Endothelial cell of umbilical vein (primary cell): ENCODE measurements around the gene EPB41L3. TPM values are rescaled to one million over a fixed set of nuclear protein-coding genes. Genes with fewer than 3 reads are reported as not detected.
A peak's percentile ranks its signal among the peaks of the same experiment; 100 is the strongest.

Experiments used
- BruUV-seq: library from RNA; stranded (reverse); fragments of 400-500 nt; replicated peaks from 2 replicates; lab custom pipeline; 2021; lab: Mats Ljungman, UMichigan
- CTCF ChIA-PET: fragments of 300-600, 350-600 bp; sonication (Branson Sonifier 250); formaldehyde crosslinking; loops from one replicate; lab custom pipeline; 2021; ENCODE audit warnings: antibody characterized with exemption, inconsistent platforms; lab: Charles Lee
- POLR2A ChIA-PET: fragments of 300-600, 350-600 bp; sonication (Branson Sonifier 250); formaldehyde crosslinking; loops from one replicate; lab custom pipeline; 2021; ENCODE audit warnings: antibody characterized with exemption, inconsistent platforms; lab: Charles Lee
- DNase-seq: peaks from one replicate; pipeline ENCODE4 v3.0.0-alpha.2; 2011; ENCODE audit warnings: low read depth, low spot score
- FAIRE-seq: peaks from 2 replicates; lab custom pipeline; 2011; peaks lifted over from hg19 to GRCh38; lab: Jason Lieb, UNC
- H2AFZ ChIP-seq: 2 replicates; pipeline ENCODE4 v1.6.0; 2012; ENCODE audit warnings: low read depth, low read length, control low read depth, inconsistent platforms
- H3K27ac ChIP-seq: 2 replicates; pipeline ENCODE4 v1.5.1; 2011; ENCODE audit warnings: low read depth, mild to moderate bottlenecking, control low read depth, low read length, moderate library complexity; ENCODE audit not compliant: insufficient read depth
- H3K27me3 ChIP-seq, 2 experiments: 2 replicates each; pipeline versions ENCODE4 v1.6.0 to v1.6.1; 2011; ENCODE audit warnings: low read length in 2 of 2, mixed read lengths in 1 of 2; ENCODE audit not compliant: control insufficient read depth in 2 of 2, insufficient read depth in 2 of 2
- H3K36me3 ChIP-seq, 2 experiments: 2 replicates in 1 of 2; 3 replicates in 1 of 2; pipeline ENCODE4 v1.5.1; 2011; ENCODE audit warnings: low read length in 2 of 2, mild to moderate bottlenecking in 1 of 2, moderate library complexity in 1 of 2; ENCODE audit not compliant: control insufficient read depth in 2 of 2, insufficient read depth in 2 of 2; ENCODE audit errors: extremely low read depth in 1 of 2
- H3K4me1 ChIP-seq: 3 replicates; pipeline ENCODE4 v1.5.1; 2011; ENCODE audit warnings: mild to moderate bottlenecking, low read length; ENCODE audit not compliant: control insufficient read depth, insufficient read depth; ENCODE audit errors: extremely low read depth
- H3K4me2 ChIP-seq: 2 replicates; pipeline ENCODE4 v1.6.1; 2011; ENCODE audit warnings: low read length, control low read depth, mixed read lengths; ENCODE audit not compliant: insufficient read depth
- H3K4me3 ChIP-seq, 3 experiments: fragments of 200-600 bp in 1 of 3; sonication (generic), shearing (Covaris generic) in 1 of 3; replicated peaks in 1 of 3; 2 replicates each; pipeline ENCODE4 v1.5.1; 2011 to 2016; ENCODE audit warnings: control low read depth in 3 of 3, low read length in 3 of 3, mild to moderate bottlenecking in 2 of 3, inconsistent platforms in 1 of 3, low read depth in 1 of 3, moderate library complexity in 1 of 3; ENCODE audit not compliant: insufficient read depth in 1 of 3
- H3K79me2 ChIP-seq: 2 replicates; pipeline ENCODE4 v1.6.0; 2012; ENCODE audit warnings: low read length, inconsistent platforms; ENCODE audit not compliant: control insufficient read depth, insufficient read depth
- H3K9ac ChIP-seq: replicated peaks from 2 replicates; pipeline ENCODE3; 2011; ENCODE audit warnings: low read length, control low read depth; ENCODE audit not compliant: insufficient read depth; ENCODE audit errors: extremely low read depth
- H3K9me1 ChIP-seq: replicated peaks from 3 replicates; pipeline ENCODE4 v1.6.0; 2011; ENCODE audit warnings: mild to moderate bottlenecking, low read length; ENCODE audit not compliant: control insufficient read depth, insufficient read depth; ENCODE audit errors: extremely low read depth
- H3K9me3 ChIP-seq: replicated peaks from 2 replicates; pipeline ENCODE4 v1.5.1; 2012; ENCODE audit warnings: low read length, inconsistent platforms; ENCODE audit not compliant: control insufficient read depth, insufficient read depth
- H4K20me1 ChIP-seq: replicated peaks from 2 replicates; pipeline ENCODE3; 2011; ENCODE audit warnings: mild to moderate bottlenecking, low read length; ENCODE audit not compliant: control insufficient read depth, insufficient read depth; ENCODE audit errors: extremely low read depth
- FOS ChIP-seq: IDR thresholded peaks from 2 replicates; pipeline ENCODE4 v1.6.1; 2011; ENCODE audit warnings: mild to moderate bottlenecking, low read length, moderate library complexity, borderline replicate concordance; ENCODE audit not compliant: insufficient read depth
- JUN ChIP-seq: IDR thresholded peaks from 2 replicates; pipeline ENCODE4 v1.6.1; 2011; ENCODE audit warnings: borderline replicate concordance, low read depth; ENCODE audit not compliant: insufficient read length, insufficient read depth
- MAX ChIP-seq: IDR thresholded peaks from 2 replicates; pipeline ENCODE4 v1.6.1; 2011; ENCODE audit not compliant: insufficient read depth, insufficient read length
- MYC ChIP-seq: IDR thresholded peaks from one replicate; pipeline ENCODE4 v1.6.1; 2011; ENCODE audit warnings: mild to moderate bottlenecking, low read depth, low read length
- POLR2AphosphoS5 ChIP-seq: IDR thresholded peaks from 2 replicates; pipeline ENCODE4 v1.6.1; 2012; ENCODE audit warnings: low read depth, mild to moderate bottlenecking, control low read depth, low read length, moderate library complexity; ENCODE audit not compliant: insufficient read depth
- dilution Hi-C: fragments of 300-500 bp; cut with MboI; formaldehyde crosslinking; loops from one replicate; pipeline ENCODE4 v1.15.0; 2019; ENCODE audit warnings: low sequenced_read_pairs; ENCODE audit not compliant: extremely low pct_ligation_motif_present
- intact Hi-C: fragments of 100-400 bp; cut with micrococcal nuclease; formaldehyde crosslinking; loops from one replicate; pipeline ENCODE4 v1.10.0; 2022
- polyA plus RNA-seq, 4 experiments: library from polyadenylated mRNA; depleted of rRNA in 3 of 4; stranded (reverse) in 3 of 4; unstranded in 1 of 4; fragments of >200 nt; gene quantifications; 2 replicates each; pipeline versions ENCODE4 v1.2.1 to v1.2.3, GENCODE V29; 2011 to 2012; ENCODE audit warnings: missing spikeins in 1 of 4
- total RNA-seq: library from RNA; stranded (reverse); gene quantifications from 2 replicates; pipeline ENCODE4 v1.2.3, GENCODE V29; 2021

EPB41L3 gene
- total and polyA plus RNA-seq, 2 donors (not counting 3 experiments of a cell fraction or from before 2014, with no cell fraction given) = 38.9 to 114 TPM

DNA sequence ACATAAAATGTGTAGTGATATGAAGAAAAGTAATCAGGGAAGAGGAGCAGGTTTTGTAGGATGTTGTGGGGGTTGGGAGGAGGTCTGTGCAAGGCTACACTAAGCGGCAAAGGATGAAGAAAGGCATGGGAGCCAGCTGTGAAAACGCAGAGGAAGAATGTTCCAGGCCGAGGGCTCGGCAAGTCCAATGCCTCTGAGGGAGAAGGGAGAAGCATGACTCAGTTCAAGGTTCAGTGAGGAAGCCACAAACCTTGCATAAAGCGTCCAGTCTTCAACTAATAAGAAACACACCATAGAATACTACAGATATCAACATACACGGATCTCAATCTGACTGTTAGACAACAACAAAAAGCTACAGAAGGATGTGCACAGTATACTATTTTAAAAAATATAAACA is 16.2 kb downstream of the EPB41L3 start:
- BruUV-seq = no TSS peak
- dilution Hi-C loops = no loop called here
- Histone ChIP-seq H4K20me1 (peaks cover under 1% of the 10 kb centered on the region), H3K4me2 (no peak overlapping the region), H3K9me1 (no peaks in the 10 kb centered on the region), H3K27me3 (no peaks in the 10 kb centered on the region), H2AFZ (peak overlapping the region; percentile 41), H3K4me3 (no peak overlapping the region), H3K9me3 (no peaks in the 10 kb centered on the region), H3K9ac (no peak overlapping the region), H3K27ac (no peak overlapping the region), H3K36me3 (no peaks in the 10 kb centered on the region), H3K79me2 (peaks cover 86% of the 10 kb centered on the region), H3K4me1 (peaks cover 3% of the 10 kb centered on the region)
- TF ChIP-seq MYC (no peak), FOS (peak; percentile 65), MAX (no peak)
- intact Hi-C loops = no loop called here
- FAIRE-seq (peak; percentile 90), DNase-seq (peak; percentile 46)
- ChIA-PET CTCF (interaction anchor here (1.2 to 4.1 kb wide), 7 partner anchors 8 to 341 kb away, joined by 3 to 20 read pairs (median 5); no protein-coding TSS in a partner anchor), POLR2A (no interaction called here)

GRCh38 chr18:5524660-5525059 is 19.1 kb downstream of the EPB41L3 start:
- TF ChIP-seq JUN = no peak
- TF ChIP-seq MAX = no peak
- no peak for TF ChIP-seq POLR2AphosphoS5
- no peak for DNase-seq
- BruUV-seq = no TSS peak
- Histone ChIP-seq H3K4me2 (no peak overlapping the region), H3K27me3 (no peaks in the 10 kb centered on the region), H3K79me2 (peaks cover 81% of the 10 kb centered on the region), H3K27ac (no peak overlapping the region), H3K36me3 (no peaks in the 10 kb centered on the region), H3K9me1 (no peaks in the 10 kb centered on the region), H3K9me3 (no peaks in the 10 kb centered on the region), H4K20me1 (no peaks in the 10 kb centered on the region), H2AFZ (no peak overlapping the region), H3K4me1 (peaks cover 24% of the 10 kb centered on the region), H3K4me3 (no peak overlapping the region), H3K9ac (no peak overlapping the region)
- FAIRE-seq = no peak
- intact Hi-C loops (no loop called here), dilution Hi-C loops (no loop called here)
- ChIA-PET POLR2A (no interaction called here), CTCF (interaction anchor here (0.8 to 1.7 kb wide), 2 partner anchors 20 to 22 kb away, joined by 3 to 7 read pairs; no protein-coding TSS in a partner anchor)
